OCI-LY7 (cell line): Measurements from ENCODE around the gene LLPH. TPM values are rescaled to one million over a fixed set of nuclear protein-coding genes. Genes with fewer than 3 reads are reported as not detected.

Experiments used
- BruUV-seq: library from RNA; stranded (reverse); fragments of 400-500 nt; replicated peaks from 2 replicates; lab custom pipeline; 2021; lab: Mats Ljungman, UMichigan
- CTCF ChIA-PET: fragments of 300-600 bp; sonication (Branson Sonifier 250); formaldehyde crosslinking; loops from one replicate; lab custom pipeline; 2022; ENCODE audit warnings: antibody characterized with exemption; ENCODE audit not compliant: unreplicated experiment; lab: Charles Lee
- POLR2A ChIA-PET: fragments of 300-600 bp; sonication (Branson Sonifier 250); formaldehyde crosslinking; loops from one replicate; lab custom pipeline; 2022; ENCODE audit warnings: antibody characterized with exemption; lab: Charles Lee
- DNase-seq: peaks from one replicate; pipeline ENCODE4 v3.0.0-alpha.2; 2015; ENCODE audit warnings: low spot score
- H2AFZ ChIP-seq: fragments of 200-600 bp; sonication (generic), shearing (Covaris generic); 2 replicates; pipeline ENCODE4 v1.6.1; 2014; ENCODE audit warnings: mild to moderate bottlenecking, antibody characterized with exemption, low read length, moderate library complexity
- H3K27ac ChIP-seq: fragments of 200-600 bp; sonication (generic); 2 replicates; pipeline ENCODE4 v1.5.1; 2014; ENCODE audit warnings: mixed run types, low read depth, mild to moderate bottlenecking, moderate library complexity, low read length, inconsistent platforms; ENCODE audit not compliant: poor library complexity, severe bottlenecking
- H3K36me3 ChIP-seq: fragments of 200-600 bp; sonication (generic); 2 replicates; pipeline ENCODE4 v1.6.1; 2014; ENCODE audit warnings: mild to moderate bottlenecking, antibody characterized with exemption, low read length, moderate library complexity, mixed read lengths; ENCODE audit not compliant: insufficient read depth
- H3K4me1 ChIP-seq: fragments of 200-600 bp; sonication (generic); 2 replicates; pipeline ENCODE4 v1.5.1; 2014; ENCODE audit warnings: mild to moderate bottlenecking, low read length; ENCODE audit not compliant: insufficient read depth, poor library complexity, severe bottlenecking
- H3K4me2 ChIP-seq: fragments of 200-600 bp; sonication (generic); 2 replicates; pipeline ENCODE4 v1.6.1; 2014; ENCODE audit warnings: mild to moderate bottlenecking, low read length
- H3K4me3 ChIP-seq: fragments of 200-600 bp; sonication (generic); 2 replicates; pipeline ENCODE4 v1.5.1; 2014; ENCODE audit warnings: mild to moderate bottlenecking, low read depth, low read length; ENCODE audit not compliant: poor library complexity, severe bottlenecking
- H3K79me2 ChIP-seq: fragments of 200-600 bp; sonication (generic); 2 replicates; pipeline ENCODE4 v1.6.1; 2016; ENCODE audit warnings: low read depth, mild to moderate bottlenecking, low read length, moderate library complexity, mixed read lengths; ENCODE audit not compliant: insufficient read depth
- H3K9me2 ChIP-seq: fragments of 200-600 bp; sonication (generic); 2 replicates; pipeline ENCODE4 v1.6.1; 2016; ENCODE audit warnings: mild to moderate bottlenecking, low read length, mixed read lengths; ENCODE audit not compliant: insufficient read depth
- H3K9me3 ChIP-seq: fragments of 200-600 bp; sonication (generic); 2 replicates; pipeline ENCODE4 v1.6.1; 2014; ENCODE audit warnings: mild to moderate bottlenecking, mixed run types, low read length, mixed read lengths
- H4K20me1 ChIP-seq: fragments of 200-600 bp; sonication (generic); 2 replicates; pipeline ENCODE4 v1.6.1; 2014; ENCODE audit warnings: mild to moderate bottlenecking, antibody characterized with exemption, low read length, moderate library complexity, mixed read lengths; ENCODE audit not compliant: insufficient read depth
- EZH2phosphoT487 ChIP-seq: fragments of 200-600 bp; sonication (generic); IDR thresholded peaks from 2 replicates; pipeline ENCODE4 v1.6.1; 2018; ENCODE audit warnings: low read depth, borderline replicate concordance, mild to moderate bottlenecking, mixed run types, antibody characterized with exemption, low read length, moderate library complexity, mixed read lengths
- intact Hi-C: fragments of 100-400 bp; cut with micrococcal nuclease; formaldehyde crosslinking; loops from one replicate; pipeline ENCODE4 v1.10.0; 2022; ENCODE audit not compliant: unreplicated experiment
- total RNA-seq, 2 experiments: library from RNA; depleted of rRNA in 1 of 2; stranded (reverse); fragments of >200 nt in 1 of 2; shearing (Covaris generic) in 1 of 2; gene quantifications; 2 replicates each; pipeline ENCODE4 v1.2.3, GENCODE V29; 2014 to 2022
- TF ChIP-seq, protein P1 (sequence below): fragments of 200-600 bp; sonication (generic); conservative IDR thresholded peaks from 2 replicates; pipeline ENCODE4 v1.5.1; 2014; ENCODE audit warnings: mild to moderate bottlenecking, antibody characterized with exemption, low read length, moderate library complexity, mixed read lengths

The LLPH gene
- total RNA-seq, 2 experiments from 2014 or later = 5.7 to 39.6 TPM

DNA sequence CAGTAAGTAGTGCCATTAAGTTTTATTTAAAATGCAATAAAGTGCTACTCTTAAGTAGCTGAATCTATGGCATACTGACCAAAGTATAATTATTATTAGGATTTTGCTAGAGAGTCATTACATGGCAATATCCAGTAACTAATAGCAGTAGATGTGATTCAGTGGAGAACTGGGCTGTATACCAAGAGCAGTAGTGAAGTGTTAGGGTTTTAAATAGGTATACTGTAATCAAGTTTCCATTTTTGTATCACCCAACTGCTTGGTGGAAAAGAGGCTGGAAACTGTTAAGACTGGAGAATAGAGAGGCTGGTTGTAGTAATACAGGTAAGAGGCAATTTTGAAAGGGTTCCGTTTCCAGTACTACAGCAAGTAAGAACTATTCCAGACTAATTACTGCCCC, 13.3 kb upstream of the LLPH start:
- CTCF ChIA-PET = no interaction called here
- Histone ChIP-seq H3K27ac (no peak overlapping the region), H3K9me3 (peaks cover 33% of the 10 kb centered on the region), H3K4me1 (peaks cover 8% of the 10 kb centered on the region), H3K4me3 (no peak overlapping the region), H3K36me3 (peaks cover 80% of the 10 kb centered on the region), H4K20me1 (no peaks in the 10 kb centered on the region), H3K9me2 (no peaks in the 10 kb centered on the region), H2AFZ (no peak overlapping the region), H3K79me2 (no peaks in the 10 kb centered on the region), H3K4me2 (no peak overlapping the region)
- no TSS peak for BruUV-seq
- no peak for TF ChIP-seq EZH2phosphoT487
- TF ChIP-seq, protein P1, sequence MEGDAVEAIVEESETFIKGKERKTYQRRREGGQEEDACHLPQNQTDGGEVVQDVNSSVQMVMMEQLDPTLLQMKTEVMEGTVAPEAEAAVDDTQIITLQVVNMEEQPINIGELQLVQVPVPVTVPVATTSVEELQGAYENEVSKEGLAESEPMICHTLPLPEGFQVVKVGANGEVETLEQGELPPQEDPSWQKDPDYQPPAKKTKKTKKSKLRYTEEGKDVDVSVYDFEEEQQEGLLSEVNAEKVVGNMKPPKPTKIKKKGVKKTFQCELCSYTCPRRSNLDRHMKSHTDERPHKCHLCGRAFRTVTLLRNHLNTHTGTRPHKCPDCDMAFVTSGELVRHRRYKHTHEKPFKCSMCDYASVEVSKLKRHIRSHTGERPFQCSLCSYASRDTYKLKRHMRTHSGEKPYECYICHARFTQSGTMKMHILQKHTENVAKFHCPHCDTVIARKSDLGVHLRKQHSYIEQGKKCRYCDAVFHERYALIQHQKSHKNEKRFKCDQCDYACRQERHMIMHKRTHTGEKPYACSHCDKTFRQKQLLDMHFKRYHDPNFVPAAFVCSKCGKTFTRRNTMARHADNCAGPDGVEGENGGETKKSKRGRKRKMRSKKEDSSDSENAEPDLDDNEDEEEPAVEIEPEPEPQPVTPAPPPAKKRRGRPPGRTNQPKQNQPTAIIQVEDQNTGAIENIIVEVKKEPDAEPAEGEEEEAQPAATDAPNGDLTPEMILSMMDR = no peak
- no peak for DNase-seq
- POLR2A ChIA-PET = interaction anchor here (0.6 to 2.1 kb wide), 2 partner anchors 13 to 552 kb away, joined by 3 to 8 read pairs; partner anchors contain the start of gene LLPH
- intact Hi-C loops = loop anchor here (10.0 kb wide), 2 partner anchors 261 to 561 kb away; no protein-coding TSS in a partner anchor

GRCh38 chr12:66142826-66143225, 12.3 kb upstream of the LLPH start:
- Histone ChIP-seq H3K4me3 (no peak overlapping the region), H2AFZ (no peak overlapping the region), H4K20me1 (no peaks in the 10 kb centered on the region), H3K36me3 (peaks cover 85% of the 10 kb centered on the region), H3K9me3 (peaks cover 33% of the 10 kb centered on the region), H3K79me2 (no peaks in the 10 kb centered on the region), H3K9me2 (no peaks in the 10 kb centered on the region), H3K4me2 (no peak overlapping the region), H3K27ac (no peak overlapping the region), H3K4me1 (peaks cover 8% of the 10 kb centered on the region)
- intact Hi-C loops = loop anchor here (10.0 kb wide), 2 partner anchors 262 to 562 kb away; no protein-coding TSS in a partner anchor
- CTCF ChIA-PET = no interaction called here
- no peak for TF ChIP-seq EZH2phosphoT487
- TF ChIP-seq, protein P1 = no peak
- BruUV-seq = no TSS peak
- POLR2A ChIA-PET = no interaction called here
- DNase-seq = no peak

DNA sequence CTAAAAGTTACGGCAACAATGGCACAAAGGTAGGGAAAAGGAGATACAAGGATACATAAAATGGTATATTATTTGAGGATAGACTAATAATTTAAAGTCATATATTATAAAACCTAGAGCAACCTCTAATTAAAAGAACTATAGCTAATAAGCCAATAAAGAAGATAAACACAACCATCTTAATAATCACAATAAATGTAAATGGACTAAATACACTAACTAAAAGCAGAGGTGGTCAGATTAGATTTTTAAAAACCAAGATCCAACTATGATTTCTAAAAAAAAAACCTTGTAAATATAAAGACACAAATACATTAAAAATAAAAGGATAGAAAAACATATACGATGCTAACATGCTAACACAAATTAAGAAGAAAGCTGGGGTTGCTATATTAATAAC, 10.7 kb upstream of the LLPH start:
- DNase-seq = no peak
- Histone ChIP-seq H2AFZ (no peak overlapping the region), H3K9me2 (no peaks in the 10 kb centered on the region), H3K79me2 (no peaks in the 10 kb centered on the region), H4K20me1 (no peaks in the 10 kb centered on the region), H3K9me3 (peaks cover 35% of the 10 kb centered on the region), H3K4me3 (no peak overlapping the region), H3K4me2 (no peak overlapping the region), H3K4me1 (peaks cover 8% of the 10 kb centered on the region), H3K36me3 (peaks cover 99% of the 10 kb centered on the region), H3K27ac (no peak overlapping the region)
- POLR2A ChIA-PET = interaction anchor here (0.5 to 2.1 kb wide), 4 partner anchors 9 to 158 kb away, joined by 4 to 12 read pairs (median 5); partner anchors contain the start of gene LLPH
- no TSS peak for BruUV-seq
- CTCF ChIA-PET = no interaction called here
- intact Hi-C loops = loop anchor here (10.0 kb wide), 2 partner anchors 264 to 564 kb away; no protein-coding TSS in a partner anchor
- TF ChIP-seq EZH2phosphoT487 = no peak
